Common myeloid progenitor, CD34-positive (primary cell): Measurements from ENCODE around the gene UBR3.
"Not testable (repeated sequence)": the region's sequence is repeated elsewhere in the genome, so short reads cannot be mapped to it uniquely, and the experiment has no call there.

Experiments used
- CTCF ChIA-PET: fragments of 350-600 bp; sonication (Branson Sonifier 250); formaldehyde crosslinking; loops from one replicate; lab custom pipeline; 2021; ENCODE audit warnings: antibody characterized with exemption; lab: Charles Lee
- POLR2A ChIA-PET: fragments of 350-600 bp; sonication (Branson Sonifier 250); formaldehyde crosslinking; loops from one replicate; lab custom pipeline; 2021; ENCODE audit warnings: antibody characterized with exemption; lab: Charles Lee
- DNase-seq, 3 donors: peaks; one replicate each; pipeline versions ENCODE4 v3.0.0 to v3.0.0-alpha.2; 2013
- H3K27ac ChIP-seq, 2 experiments: 1 replicate in 1 of 2; 2 replicates in 1 of 2; pipeline ENCODE4 v1.7.0; 2013; ENCODE audit warnings: inconsistent platforms in 2 of 2, low read length in 2 of 2, mild to moderate bottlenecking in 2 of 2, low read depth in 1 of 2, moderate library complexity in 1 of 2; ENCODE audit not compliant: severe bottlenecking in 2 of 2, insufficient read depth in 1 of 2, poor library complexity in 1 of 2
- H3K27me3 ChIP-seq, 5 experiments: replicated peaks in 2 of 5; 1 replicate in 3 of 5; 2 replicates in 2 of 5; pipeline versions ENCODE4 v1.6.1 to v1.7.0; 2013; ENCODE audit warnings: low read length in 4 of 5, mild to moderate bottlenecking in 2 of 5, moderate library complexity in 2 of 5, inconsistent platforms in 1 of 5; ENCODE audit not compliant: insufficient read depth in 5 of 5, control insufficient read depth in 4 of 5
- H3K36me3 ChIP-seq, 4 experiments: 1 replicate in 2 of 4; 2 replicates in 2 of 4; pipeline versions ENCODE4 v1.6.1 to v1.7.0; 2013; ENCODE audit warnings: low read length in 3 of 4, control low read depth in 1 of 4, mild to moderate bottlenecking in 1 of 4; ENCODE audit not compliant: control insufficient read depth in 4 of 4, insufficient read depth in 4 of 4
- H3K4me1 ChIP-seq, 4 experiments: 1 replicate in 3 of 4; 2 replicates in 1 of 4; pipeline versions ENCODE4 v1.6.1 to v1.7.1; 2013; ENCODE audit warnings: low read length in 3 of 4, mild to moderate bottlenecking in 3 of 4, control low read depth in 1 of 4, inconsistent platforms in 1 of 4, moderate library complexity in 1 of 4; ENCODE audit not compliant: control insufficient read depth in 4 of 4, insufficient read depth in 4 of 4; ENCODE audit errors: control extremely low read depth in 1 of 4
- H3K4me3 ChIP-seq, 7 experiments: 1 replicate in 4 of 7; 2 replicates in 3 of 7; pipeline versions ENCODE4 v1.5.1 to v1.7.0; 2013; ENCODE audit warnings: mild to moderate bottlenecking in 7 of 7, low read length in 6 of 7, moderate library complexity in 6 of 7, inconsistent platforms in 2 of 7, low read depth in 2 of 7, control low read depth in 1 of 7; ENCODE audit not compliant: insufficient read depth in 4 of 7, control insufficient read depth in 1 of 7; ENCODE audit errors: extremely low read depth in 1 of 7
- H3K9me3 ChIP-seq, 5 experiments: 1 replicate in 4 of 5; 2 replicates in 1 of 5; pipeline versions ENCODE4 v1.6.1 to v1.7.1; 2013; ENCODE audit warnings: low read length in 4 of 5, mild to moderate bottlenecking in 2 of 5, inconsistent platforms in 1 of 5, low read depth in 1 of 5, moderate library complexity in 1 of 5; ENCODE audit not compliant: control insufficient read depth in 4 of 5, insufficient read depth in 2 of 5; ENCODE audit errors: control extremely low read depth in 1 of 5
- WGBS: methylation state at CpG from one replicate; pipeline ENCODE4 v1.1.5; 2013; ENCODE audit not compliant: insufficient coverage; 5-methylcytosine and 5-hydroxymethylcytosine counted together

UBR3 gene

DNA sequence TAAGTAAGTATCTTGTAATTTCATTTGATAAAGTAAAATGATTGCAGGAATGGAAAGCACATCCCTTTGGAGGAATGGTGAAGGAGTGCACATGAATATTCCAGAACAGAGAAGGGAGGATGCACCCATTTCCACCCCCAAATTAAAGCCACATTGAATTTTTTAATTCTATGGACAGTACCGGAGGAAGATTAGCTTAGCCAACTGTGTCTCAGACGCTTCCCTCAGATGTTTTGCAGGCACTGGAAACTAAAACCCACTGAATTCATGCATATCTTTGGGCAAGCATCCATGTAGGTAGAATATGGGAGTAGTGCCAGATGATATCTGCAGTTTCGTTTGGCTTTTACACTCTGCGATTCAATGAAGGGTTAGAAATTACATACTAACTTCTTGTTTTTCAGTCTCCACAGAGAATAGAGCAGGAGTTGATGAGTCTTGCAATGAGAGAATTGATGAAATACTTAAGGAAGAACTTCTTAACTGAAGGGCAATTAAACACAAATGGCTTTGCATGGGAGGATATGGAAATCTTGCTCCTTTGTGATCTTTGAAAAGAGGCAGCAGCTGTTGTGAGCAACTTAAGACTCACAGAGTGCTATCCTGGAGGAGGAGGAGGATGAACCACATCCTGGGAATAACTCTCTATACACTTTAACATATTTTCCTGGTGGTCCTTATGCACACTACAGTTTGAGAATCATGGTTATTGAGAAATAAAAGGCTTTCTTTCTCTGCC lies 279.0 kb downstream of the UBR3 start:
- Histone ChIP-seq H3K36me3 (no peaks in the 10 kb centered on the region), H3K27me3 (no peaks in the 10 kb centered on the region), H3K27ac (no peak overlapping the region), H3K9me3 (no peaks in the 10 kb centered on the region), H3K4me3 (no peak overlapping the region), H3K4me1 (no peaks in the 10 kb centered on the region)
- ChIA-PET POLR2A (no interaction called here), CTCF (no interaction called here)
- no peak for DNase-seq
- WGBS = 92% methylated on average over 2 of the region's 4 CpGs

DNA sequence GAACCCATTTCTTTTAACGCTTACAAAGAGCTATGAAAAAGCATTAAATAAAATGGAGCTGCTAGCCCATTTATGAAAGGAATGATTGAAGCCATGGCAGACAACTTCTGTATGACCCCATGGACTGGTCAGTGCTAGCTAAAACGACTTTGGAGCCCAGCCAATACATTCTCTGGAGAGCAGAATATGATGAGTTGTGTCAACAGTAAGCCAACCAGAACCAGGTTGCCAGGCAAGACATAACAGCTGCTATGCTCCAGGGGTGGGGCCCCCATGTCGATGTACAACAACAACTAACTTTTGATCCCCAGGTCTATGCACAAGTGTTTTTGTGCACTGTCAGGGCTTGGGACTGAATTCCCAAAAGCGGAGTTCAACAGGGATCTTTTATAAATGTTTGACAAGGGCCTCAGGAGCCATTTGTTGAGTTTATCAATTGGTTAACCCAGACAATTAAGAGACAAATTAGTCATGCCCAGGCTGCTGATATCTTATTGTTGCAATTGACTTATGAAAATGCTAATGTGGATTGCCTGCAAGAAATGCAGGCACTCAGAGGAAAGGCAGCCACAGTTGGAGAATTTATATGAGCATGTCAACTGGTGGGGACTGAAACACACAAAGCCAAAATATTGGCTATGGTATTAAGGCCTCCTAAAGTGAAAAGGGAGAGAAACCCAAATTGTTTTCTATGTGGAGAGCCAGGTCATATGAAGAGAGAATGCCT lies 286.1 kb downstream of the UBR3 start:
- 90% methylated on average over 4 of the region's 4 CpGs for WGBS
- no peaks in the 10 kb centered on the region for H3K27me3 ChIP-seq
- no peak overlapping the region for H3K4me3 ChIP-seq
- H3K4me1 ChIP-seq = no peaks in the 10 kb centered on the region
- ChIA-PET CTCF (no interaction called here), POLR2A (no interaction called here)
- no peak for DNase-seq
- H3K27ac ChIP-seq = no peak overlapping the region
- peaks cover 0 to 3% (median 2%) of the 10 kb centered on the region in 5 experiments for H3K9me3 ChIP-seq
- no peaks in the 10 kb centered on the region for H3K36me3 ChIP-seq

DNA sequence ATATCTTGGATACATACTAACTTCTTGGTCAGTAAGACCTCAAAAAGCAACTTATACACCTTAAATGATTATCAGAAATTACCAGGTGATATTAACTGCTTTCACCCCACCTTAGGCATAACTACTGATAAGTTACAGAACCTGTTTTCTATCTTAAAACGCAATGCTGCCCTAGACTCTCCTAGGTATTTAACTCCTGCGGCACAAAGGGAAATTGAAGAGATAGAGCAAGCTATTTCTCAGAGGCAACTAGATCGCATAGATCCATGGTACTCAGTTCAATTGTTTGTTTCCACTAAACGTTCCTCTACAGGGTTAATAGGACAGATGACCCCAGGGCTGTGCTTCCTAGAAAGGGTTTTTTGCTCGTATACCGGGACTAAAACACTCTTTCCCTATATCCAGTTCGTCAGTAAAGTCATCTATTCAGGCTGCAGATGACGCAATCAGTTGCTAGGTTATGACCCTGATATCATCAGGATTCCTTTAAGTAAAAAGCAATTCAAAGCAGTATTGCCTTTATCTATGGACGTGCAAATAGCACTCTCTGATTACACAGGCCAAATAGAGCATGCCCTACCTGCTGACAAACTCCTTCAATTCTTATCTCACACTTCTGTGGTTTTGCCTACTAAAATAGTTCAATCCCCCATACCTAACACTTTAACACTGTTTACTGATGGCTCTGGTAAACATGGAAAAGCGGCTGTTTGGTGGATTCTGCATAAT lies 288.4 kb downstream of the UBR3 start:
- 94% methylated on average over 10 of the region's 10 CpGs for WGBS

DNA sequence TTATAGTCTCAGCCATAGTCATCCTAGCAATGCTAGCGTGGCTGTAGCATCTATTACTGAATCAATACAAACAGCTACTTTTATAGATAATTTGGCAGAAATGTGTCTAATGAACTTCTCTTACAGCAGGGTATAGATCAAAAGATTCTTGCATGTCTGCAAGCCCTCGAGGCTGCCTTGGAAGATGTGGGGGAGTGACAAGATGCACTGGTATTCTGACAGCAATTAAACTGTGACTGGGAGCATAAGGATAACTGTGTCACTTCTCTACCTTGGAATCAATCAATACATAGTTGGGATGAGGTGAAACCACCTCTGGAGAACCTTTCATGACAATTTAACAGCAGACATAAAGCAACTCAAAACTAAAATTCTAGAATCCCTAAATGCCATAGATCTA lies 291.4 kb downstream of the UBR3 start:
- POLR2A ChIA-PET = no interaction called here
- Histone ChIP-seq H3K27me3 (no peaks in the 10 kb centered on the region), H3K4me3 (no peak overlapping the region), H3K4me1 (no peaks in the 10 kb centered on the region), H3K36me3 (no peaks in the 10 kb centered on the region), H3K27ac (no peak overlapping the region), H3K9me3 (peaks cover 0 to 8% (median 2%) of the 10 kb centered on the region in 5 experiments)
- CTCF ChIA-PET = no interaction called here
- DNase-seq = no peak
- WGBS = 100% methylated on average over 1 of the region's 2 CpGs

More for the DNA sequence above, 288.4 kb downstream of the UBR3 start:
- Histone ChIP-seq H3K4me3 (no peak overlapping the region), H3K36me3 (no peaks in the 10 kb centered on the region), H3K27ac (no peak overlapping the region), H3K27me3 (no peaks in the 10 kb centered on the region), H3K4me1 (no peaks in the 10 kb centered on the region), H3K9me3 (peaks cover 0 to 8% (median 5%) of the 10 kb centered on the region in 5 experiments)
- CTCF ChIA-PET = no interaction called here
- POLR2A ChIA-PET = no interaction called here
- no peak for DNase-seq

DNA sequence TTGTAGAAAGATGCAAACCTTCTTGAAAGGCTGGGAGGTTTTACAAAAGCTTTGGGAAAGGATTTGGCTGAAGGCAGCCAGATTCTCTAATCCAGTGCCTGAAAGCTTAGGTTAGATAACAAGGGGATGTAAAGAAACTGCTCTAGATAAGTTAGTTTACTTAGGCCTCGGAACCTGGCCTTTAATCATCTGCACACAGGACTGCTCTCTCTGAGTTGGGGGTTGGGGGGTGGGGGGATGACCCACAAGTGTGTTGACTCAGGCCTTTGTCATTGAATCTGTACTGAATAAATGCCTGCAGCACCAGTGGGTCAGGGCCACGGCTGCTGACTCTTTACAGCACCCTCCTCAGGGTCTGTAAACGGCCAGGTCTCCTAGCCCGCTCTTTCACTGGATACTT lies 292.1 kb downstream of the UBR3 start:
- CTCF ChIA-PET, H3K4me1 ChIP-seq, DNase-seq, H3K36me3 ChIP-seq, H3K27ac ChIP-seq, H3K4me3 ChIP-seq, POLR2A ChIA-PET, H3K9me3 ChIP-seq, H3K27me3 ChIP-seq: not testable (repeated sequence)
- 100% methylated on average over 3 of the region's 4 CpGs for WGBS

DNA sequence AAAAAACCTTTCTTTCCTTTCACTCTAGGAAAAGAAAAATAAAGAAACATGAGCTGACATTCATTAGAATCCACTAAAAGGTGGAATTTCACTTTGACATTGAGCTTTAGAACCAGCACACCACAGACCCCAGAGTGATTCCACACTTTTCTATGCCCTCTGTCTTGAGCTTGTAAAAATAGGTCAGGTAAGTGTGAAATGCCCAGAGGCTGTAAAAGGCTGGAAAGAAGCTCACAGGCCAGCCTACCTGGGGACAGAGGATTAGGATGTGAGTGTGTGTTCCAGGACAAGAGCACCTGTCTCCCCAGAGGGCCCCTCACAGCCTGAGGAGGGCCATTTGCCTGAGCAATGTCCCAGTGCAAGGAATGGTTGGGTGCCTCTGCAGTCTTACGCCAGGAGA lies 294.4 kb downstream of the UBR3 start:
- peaks cover 0 to 13% (median 2%) of the 10 kb centered on the region in 5 experiments for H3K9me3 ChIP-seq
- no peaks in the 10 kb centered on the region for H3K27me3 ChIP-seq
- 100% methylated on average over 1 of the region's 1 CpG for WGBS
- POLR2A ChIA-PET = no interaction called here
- no peaks in the 10 kb centered on the region for H3K4me1 ChIP-seq
- CTCF ChIA-PET = no interaction called here
- H3K4me3 ChIP-seq = no peak overlapping the region
- no peak for DNase-seq
- H3K27ac ChIP-seq = no peak overlapping the region
- H3K36me3 ChIP-seq = no peaks in the 10 kb centered on the region
